Kidney (tissue), 14 donors: ENCODE results near the gene MAOB. TPM values are rescaled to one million over a fixed set of nuclear protein-coding genes. Genes with fewer than 3 reads are reported as not detected.

Experiments
- DNase-seq, 5 donors: peaks; one replicate each; pipeline ENCODE4 v3.0.0-alpha.2; 2013 to 2020
- FAIRE-seq: peaks from 2 replicates; lab custom pipeline; 2012; peaks lifted over from hg19 to GRCh38; lab: Jason Lieb, UNC
- H3K27ac ChIP-seq, 2 donors: one replicate each; pipeline ENCODE4 v1.7.0; 2013; ENCODE audit warnings: low read depth in 2 of 2, low read length in 2 of 2, inconsistent platforms in 1 of 2
- H3K27me3 ChIP-seq: one replicate; pipeline ENCODE4 v1.7.1; 2013; ENCODE audit warnings: low read length, inconsistent platforms; ENCODE audit not compliant: control insufficient read depth, insufficient read depth
- H3K36me3 ChIP-seq, 3 donors: one replicate each; pipeline versions ENCODE4 v1.7.0 to v1.7.1; 2013; ENCODE audit warnings: low read length in 3 of 3, control low read depth in 1 of 3, inconsistent platforms in 1 of 3; ENCODE audit not compliant: insufficient read depth in 3 of 3, control insufficient read depth in 2 of 3
- H3K4me1 ChIP-seq, 3 donors: one replicate each; pipeline versions ENCODE4 v1.7.0 to v1.7.1; 2013; ENCODE audit warnings: low read length in 3 of 3, inconsistent platforms in 1 of 3, low read depth in 1 of 3; ENCODE audit not compliant: control insufficient read depth in 2 of 3, insufficient read depth in 2 of 3
- H3K4me3 ChIP-seq, 3 donors: one replicate each; pipeline versions ENCODE4 v1.7.0 to v1.8.1; 2013; ENCODE audit warnings: low read length in 3 of 3, control low read depth in 1 of 3, inconsistent platforms in 1 of 3
- H3K9ac ChIP-seq, 3 donors: one replicate each; pipeline versions ENCODE4 v1.7.0 to v1.7.1; 2013; ENCODE audit warnings: low read length in 3 of 3, control low read depth in 1 of 3, inconsistent platforms in 1 of 3
- H3K9me3 ChIP-seq, 3 donors: one replicate each; pipeline versions ENCODE4 v1.7.0 to v1.7.1; 2013; ENCODE audit warnings: low read length in 3 of 3, control low read depth in 1 of 3, inconsistent platforms in 1 of 3; ENCODE audit not compliant: control insufficient read depth in 2 of 3, insufficient read depth in 1 of 3
- intact Hi-C: fragments of 100-400 bp; cut with DNase I; formaldehyde crosslinking; loops from one replicate; pipeline ENCODE4 v1.11.1; 2022
- polyA plus RNA-seq: library from polyadenylated mRNA; stranded (reverse); fragments of 350-450 nt; fragmentation: Illumina TruSeq; extraction: RNeasy Lipid Tissue Mini Kit (QIAGEN cat#74804); gene quantifications from one replicate; pipeline ENCODE4 v1.2.3, GENCODE V29; 2014; ENCODE audit warnings: low read depth, low replicate concordance; ENCODE audit not compliant: insufficient read depth
- total RNA-seq: library from RNA; stranded (reverse); fragmentation: NEBNext Ultra II Directional; extraction: Animal tissue kit (Norgen Biotek cat#: 25700); gene quantifications from one replicate; pipeline ENCODE4 v1.2.1, GENCODE V29; 2021
- TF ChIP-seq, protein P1 (sequence below): IDR thresholded peaks from 3 replicates; pipeline ENCODE4 v1.5.1; 2012; ENCODE audit warnings: mild to moderate bottlenecking, moderate library complexity, borderline replicate concordance; ENCODE audit not compliant: insufficient read depth; ENCODE audit errors: extremely low read depth
- donor health status: control.
- donor health status: control.
- donor health status: control.
- donor health status: control.
- donor health status: control.
- donor health status: DM: yes; HTN: yes; CAD: no.
- donor health status: Normal renal cell carcinoma (clear cell type).

Gene MAOB
- total and polyA plus RNA-seq, 2 donors from 2014 or later: 58.5 to 91.8 TPM

DNA sequence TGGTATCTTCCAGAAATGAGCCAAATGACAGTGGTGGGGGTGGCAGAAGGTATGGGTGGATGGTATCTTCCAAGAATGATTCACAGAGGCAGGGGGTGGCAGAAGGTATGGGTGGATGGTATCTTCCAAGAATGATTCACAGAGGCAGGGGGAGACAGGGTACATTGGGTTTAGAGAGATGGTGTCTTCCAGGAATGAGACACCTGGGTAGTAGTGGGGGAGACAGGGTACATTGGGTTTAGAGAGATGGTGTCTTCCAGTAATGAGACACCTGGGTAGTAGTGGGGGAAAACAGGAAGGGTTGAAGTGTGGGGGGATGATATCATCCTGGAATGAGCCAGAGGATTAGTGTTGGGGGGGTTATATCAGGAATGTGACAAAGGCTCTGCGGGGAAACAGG lies 164.2 kb downstream of the MAOB start:
- Histone ChIP-seq H3K9ac (no peak overlapping the region), H3K27me3 (no peaks in the 10 kb centered on the region), H3K4me1 (no peaks in the 10 kb centered on the region), H3K27ac (no peak overlapping the region), H3K9me3 (peaks cover 0 to 1% (median 0%) of the 10 kb centered on the region in 3 donors), H3K4me3 (no peak overlapping the region), H3K36me3 (peaks cover 0 to 4% (median 0%) of the 10 kb centered on the region in 3 donors)
- FAIRE-seq (no peak), DNase-seq (no peak)
- intact Hi-C loops: no loop called here
- TF ChIP-seq, protein P1, sequence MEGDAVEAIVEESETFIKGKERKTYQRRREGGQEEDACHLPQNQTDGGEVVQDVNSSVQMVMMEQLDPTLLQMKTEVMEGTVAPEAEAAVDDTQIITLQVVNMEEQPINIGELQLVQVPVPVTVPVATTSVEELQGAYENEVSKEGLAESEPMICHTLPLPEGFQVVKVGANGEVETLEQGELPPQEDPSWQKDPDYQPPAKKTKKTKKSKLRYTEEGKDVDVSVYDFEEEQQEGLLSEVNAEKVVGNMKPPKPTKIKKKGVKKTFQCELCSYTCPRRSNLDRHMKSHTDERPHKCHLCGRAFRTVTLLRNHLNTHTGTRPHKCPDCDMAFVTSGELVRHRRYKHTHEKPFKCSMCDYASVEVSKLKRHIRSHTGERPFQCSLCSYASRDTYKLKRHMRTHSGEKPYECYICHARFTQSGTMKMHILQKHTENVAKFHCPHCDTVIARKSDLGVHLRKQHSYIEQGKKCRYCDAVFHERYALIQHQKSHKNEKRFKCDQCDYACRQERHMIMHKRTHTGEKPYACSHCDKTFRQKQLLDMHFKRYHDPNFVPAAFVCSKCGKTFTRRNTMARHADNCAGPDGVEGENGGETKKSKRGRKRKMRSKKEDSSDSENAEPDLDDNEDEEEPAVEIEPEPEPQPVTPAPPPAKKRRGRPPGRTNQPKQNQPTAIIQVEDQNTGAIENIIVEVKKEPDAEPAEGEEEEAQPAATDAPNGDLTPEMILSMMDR: no peak

DNA sequence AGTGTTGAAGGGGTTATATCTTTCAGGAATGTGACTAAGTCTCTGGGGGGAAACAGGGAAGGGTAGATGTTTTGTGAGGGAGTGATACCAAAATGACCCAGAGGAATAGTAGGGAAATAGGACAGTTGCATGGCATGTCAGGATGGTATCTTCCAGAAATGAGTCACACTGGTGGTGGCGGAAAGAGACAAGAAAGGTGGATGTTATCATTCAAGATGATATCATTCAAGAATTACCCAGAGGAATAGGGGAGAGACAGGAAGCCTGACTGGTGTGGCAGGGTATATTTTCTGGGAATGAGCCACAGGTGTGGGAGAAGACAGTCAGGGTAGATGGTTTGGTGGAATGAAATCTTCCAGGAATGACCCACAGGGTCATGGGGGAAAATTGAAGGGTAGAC lies 165.1 kb downstream of the MAOB start:
- no peak for FAIRE-seq
- H3K4me1 ChIP-seq: no peaks in the 10 kb centered on the region
- H3K9ac ChIP-seq: no peak overlapping the region
- intact Hi-C loops: no loop called here
- H3K9me3 ChIP-seq: peaks cover 0 to 1% (median 0%) of the 10 kb centered on the region in 3 donors
- H3K27me3 ChIP-seq: no peaks in the 10 kb centered on the region
- TF ChIP-seq, protein P1: no peak
- H3K36me3 ChIP-seq: peaks cover 0 to 6% (median 0%) of the 10 kb centered on the region in 3 donors
- no peak for DNase-seq
- H3K4me3 ChIP-seq: no peak overlapping the region
- no peak overlapping the region for H3K27ac ChIP-seq

DNA sequence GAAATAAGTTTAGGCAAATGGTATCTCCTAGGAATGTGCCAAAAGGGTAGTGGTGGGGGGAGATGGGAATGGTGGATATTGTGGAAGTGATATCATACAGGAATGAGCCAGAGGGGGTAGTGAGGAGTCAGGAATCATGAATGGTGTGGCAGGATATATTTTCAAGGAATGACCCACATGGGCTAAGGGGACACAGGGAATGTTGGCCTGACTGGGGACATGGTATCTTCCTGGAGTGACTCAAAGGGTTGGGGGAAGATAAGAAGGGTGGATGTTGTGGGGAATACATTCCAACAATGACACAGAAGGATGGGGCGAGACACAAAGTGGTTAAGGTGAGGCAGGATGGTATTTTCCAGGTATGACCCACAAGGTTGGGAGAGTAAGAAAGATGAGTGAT lies 165.6 kb downstream of the MAOB start:
- Histone ChIP-seq H3K9ac (no peak overlapping the region), H3K9me3 (peaks cover 0 to 1% (median 0%) of the 10 kb centered on the region in 3 donors), H3K27me3 (no peaks in the 10 kb centered on the region), H3K4me3 (no peak overlapping the region), H3K4me1 (no peaks in the 10 kb centered on the region), H3K27ac (no peak overlapping the region), H3K36me3 (peaks cover 0 to 6% (median 0%) of the 10 kb centered on the region in 3 donors)
- TF ChIP-seq, protein P1: no peak
- DNase-seq (no peak), FAIRE-seq (no peak)
- intact Hi-C loops: no loop called here

Other genes with a start within 250 kb of the MAOB start
- 227 TPM for gene MAOA, start 226.2 kb downstream of the MAOB start, total RNA-seq
- 134 TPM for gene MAOA, start 226.2 kb downstream of the MAOB start, polyA plus RNA-seq
- not detected for gene NDP, start 90.9 kb upstream of the MAOB start, total RNA-seq
- gene NDP, start 90.9 kb upstream of the MAOB start, polyA plus RNA-seq: not detected